GM10248 (cell line): ENCODE results near the gene KRTAP4-4.

Source experiments
- CTCF ChIA-PET: fragments of 300-600 bp; sonication (Branson Sonifier 250); formaldehyde crosslinking; extraction: SDS; loops from one replicate; lab custom pipeline; 2021; ENCODE audit warnings: antibody characterized with exemption; lab: Yijun Ruan, JAX
- POLR2A ChIA-PET: fragments of 350-650 bp; sonication (Branson Sonifier 250); formaldehyde crosslinking; extraction: SDS; loops from one replicate; lab custom pipeline; 2020; ENCODE audit warnings: antibody characterized with exemption; lab: Yijun Ruan, JAX
- DNase-seq: peaks from one replicate; pipeline ENCODE4 v3.0.0; 2012; ENCODE audit errors: extremely low spot score
- TF ChIP-seq, protein P1 (sequence below): IDR thresholded peaks from 2 replicates; pipeline ENCODE4 v1.5.1; 2012; ENCODE audit warnings: mild to moderate bottlenecking, low read depth; ENCODE audit errors: extremely low read depth, missing control alignments, control extremely low read depth

KRTAP4-4 gene

DNA sequence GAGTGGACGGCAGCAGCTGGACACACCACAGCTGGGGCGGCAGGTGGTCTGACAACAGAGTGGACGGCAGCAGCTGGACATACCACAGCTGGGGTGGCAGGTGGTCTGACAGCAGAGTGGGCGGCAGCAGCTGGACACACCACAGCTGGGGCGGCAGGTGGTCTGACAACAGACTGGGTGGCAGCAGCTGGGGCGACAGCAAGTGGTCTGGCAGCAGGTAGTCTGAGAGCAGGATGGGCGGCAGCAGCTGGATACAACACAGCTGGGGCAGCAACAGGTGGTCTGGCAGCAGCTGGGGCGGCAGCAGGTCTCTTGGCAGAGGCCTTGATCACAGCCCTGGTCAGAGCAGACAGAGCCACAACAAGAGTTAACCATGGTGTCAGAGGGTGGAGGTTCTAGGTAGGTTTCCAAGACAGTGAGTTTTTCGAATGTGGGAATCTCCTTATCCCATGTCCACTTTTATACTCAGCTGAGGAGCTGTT lies 24.0 kb upstream of the KRTAP4-4 start, which contains the start of gene KRTAP4-1:
Gene KRTAP4-1, minus strand, starts transcription at position 432 of the 482 bp plus-strand sequence. Its CDS starts 57 bp downstream, at position 375.
- TF ChIP-seq, protein P1, sequence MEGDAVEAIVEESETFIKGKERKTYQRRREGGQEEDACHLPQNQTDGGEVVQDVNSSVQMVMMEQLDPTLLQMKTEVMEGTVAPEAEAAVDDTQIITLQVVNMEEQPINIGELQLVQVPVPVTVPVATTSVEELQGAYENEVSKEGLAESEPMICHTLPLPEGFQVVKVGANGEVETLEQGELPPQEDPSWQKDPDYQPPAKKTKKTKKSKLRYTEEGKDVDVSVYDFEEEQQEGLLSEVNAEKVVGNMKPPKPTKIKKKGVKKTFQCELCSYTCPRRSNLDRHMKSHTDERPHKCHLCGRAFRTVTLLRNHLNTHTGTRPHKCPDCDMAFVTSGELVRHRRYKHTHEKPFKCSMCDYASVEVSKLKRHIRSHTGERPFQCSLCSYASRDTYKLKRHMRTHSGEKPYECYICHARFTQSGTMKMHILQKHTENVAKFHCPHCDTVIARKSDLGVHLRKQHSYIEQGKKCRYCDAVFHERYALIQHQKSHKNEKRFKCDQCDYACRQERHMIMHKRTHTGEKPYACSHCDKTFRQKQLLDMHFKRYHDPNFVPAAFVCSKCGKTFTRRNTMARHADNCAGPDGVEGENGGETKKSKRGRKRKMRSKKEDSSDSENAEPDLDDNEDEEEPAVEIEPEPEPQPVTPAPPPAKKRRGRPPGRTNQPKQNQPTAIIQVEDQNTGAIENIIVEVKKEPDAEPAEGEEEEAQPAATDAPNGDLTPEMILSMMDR: no peak
- no peak for DNase-seq
- ChIA-PET CTCF (no interaction called here), POLR2A (no interaction called here)

DNA sequence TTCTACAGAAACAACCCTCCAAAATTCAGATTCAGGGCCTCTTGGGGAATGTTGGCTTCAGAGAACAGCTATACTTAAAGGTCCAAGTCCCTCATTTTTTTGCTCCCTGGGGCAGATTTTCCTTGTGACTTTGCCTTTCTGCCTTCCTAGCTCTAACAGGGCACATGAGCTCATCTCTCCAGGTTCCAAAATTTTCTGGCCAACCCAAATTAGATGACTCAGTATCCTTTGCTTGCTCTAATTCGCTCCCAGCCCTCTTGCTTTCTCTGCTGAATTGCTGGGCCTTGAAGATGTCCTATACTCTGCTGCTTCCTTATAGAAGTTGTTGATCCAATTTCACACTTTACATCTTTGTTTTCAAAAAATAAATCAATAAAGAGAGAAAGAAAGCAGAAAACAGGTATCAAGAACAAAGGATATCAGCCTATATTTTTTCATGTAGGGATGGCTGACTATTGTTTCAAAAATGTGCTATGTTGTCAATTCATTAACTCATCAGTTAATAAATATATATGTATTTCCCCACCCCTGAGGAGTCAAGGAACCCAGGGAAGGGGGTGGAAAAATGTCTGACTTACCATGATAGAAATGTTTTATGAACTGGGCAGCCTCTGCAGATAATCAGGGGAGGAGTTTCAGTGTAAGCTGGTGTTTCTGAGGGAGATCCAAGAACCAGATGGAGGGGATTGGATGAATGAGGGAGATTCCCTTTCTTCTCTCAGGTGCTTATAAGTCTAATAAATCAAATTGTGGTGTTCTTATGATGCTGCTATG lies 18.5 kb upstream of the KRTAP4-4 start:
- TF ChIP-seq, protein P1: no peak
- ChIA-PET POLR2A (no interaction called here), CTCF (interaction anchor here (0.6 to 1.2 kb wide), 2 partner anchors 47 to 484 kb away, joined by 3 to 4 read pairs; no protein-coding TSS in a partner anchor)
- no peak for DNase-seq

DNA sequence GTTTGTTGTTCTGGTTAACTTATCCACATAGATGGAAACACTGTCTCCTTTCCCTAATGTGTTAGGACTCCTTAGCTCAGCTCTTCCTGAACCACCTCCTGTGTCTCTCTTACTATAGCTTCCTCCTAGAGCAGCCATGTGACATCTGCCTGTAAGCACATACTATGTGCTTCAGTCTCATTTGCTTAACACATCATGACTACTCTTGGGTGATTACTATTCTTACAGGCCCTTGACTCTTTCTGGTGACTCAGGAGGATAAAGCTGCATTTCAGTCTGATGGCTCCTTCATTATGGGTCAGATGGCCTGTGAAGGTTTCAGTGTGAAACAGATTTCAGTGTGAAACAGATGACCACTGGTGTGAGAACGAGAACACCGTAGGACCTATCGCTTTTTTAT lies 17.8 kb upstream of the KRTAP4-4 start:
- ChIA-PET CTCF (interaction anchor here (0.6 to 1.2 kb wide), 2 partner anchors 47 to 485 kb away, joined by 3 to 4 read pairs; no protein-coding TSS in a partner anchor), POLR2A (no interaction called here)
- no peak for DNase-seq
- TF ChIP-seq, protein P1: no peak

DNA sequence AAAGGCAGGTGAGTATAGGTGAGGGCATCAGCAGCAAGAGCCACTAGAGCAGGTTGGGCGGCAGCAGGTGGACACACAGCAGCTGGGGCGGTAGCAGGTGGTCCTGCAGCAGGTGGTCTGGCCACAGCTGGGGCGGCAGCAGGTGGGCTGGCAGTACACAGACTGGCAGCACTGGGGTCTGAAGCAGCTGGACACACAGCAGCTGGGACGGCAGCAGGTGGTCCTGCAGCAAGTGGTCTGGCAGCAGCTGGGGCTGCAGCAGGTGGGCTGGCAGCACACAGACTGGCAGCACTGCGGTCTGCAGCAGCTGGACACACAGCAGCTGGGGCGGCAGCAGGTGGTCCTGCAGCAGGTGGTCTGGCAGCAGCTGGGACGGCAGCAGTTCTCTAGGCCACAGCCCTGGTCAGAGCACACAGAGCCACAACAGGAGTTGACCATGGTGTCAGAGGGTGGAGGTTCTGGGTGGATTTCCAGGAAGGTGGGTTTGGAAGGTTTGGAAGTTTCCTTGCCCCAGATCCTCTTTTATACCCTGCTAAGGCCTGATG lies 17.3 kb upstream of the KRTAP4-4 start, which contains the start of gene KRTAP4-2:
Gene KRTAP4-2, minus strand, starts transcription at position 495 of the 545 bp plus-strand sequence. Its CDS starts 57 bp downstream, at position 438.
- ChIA-PET CTCF (interaction anchor here (1.2 kb wide), 1 partner anchor 46 kb away, joined by 4 read pairs; no protein-coding TSS in a partner anchor), POLR2A (no interaction called here)
- DNase-seq: no peak
- TF ChIP-seq, protein P1: no peak

DNA sequence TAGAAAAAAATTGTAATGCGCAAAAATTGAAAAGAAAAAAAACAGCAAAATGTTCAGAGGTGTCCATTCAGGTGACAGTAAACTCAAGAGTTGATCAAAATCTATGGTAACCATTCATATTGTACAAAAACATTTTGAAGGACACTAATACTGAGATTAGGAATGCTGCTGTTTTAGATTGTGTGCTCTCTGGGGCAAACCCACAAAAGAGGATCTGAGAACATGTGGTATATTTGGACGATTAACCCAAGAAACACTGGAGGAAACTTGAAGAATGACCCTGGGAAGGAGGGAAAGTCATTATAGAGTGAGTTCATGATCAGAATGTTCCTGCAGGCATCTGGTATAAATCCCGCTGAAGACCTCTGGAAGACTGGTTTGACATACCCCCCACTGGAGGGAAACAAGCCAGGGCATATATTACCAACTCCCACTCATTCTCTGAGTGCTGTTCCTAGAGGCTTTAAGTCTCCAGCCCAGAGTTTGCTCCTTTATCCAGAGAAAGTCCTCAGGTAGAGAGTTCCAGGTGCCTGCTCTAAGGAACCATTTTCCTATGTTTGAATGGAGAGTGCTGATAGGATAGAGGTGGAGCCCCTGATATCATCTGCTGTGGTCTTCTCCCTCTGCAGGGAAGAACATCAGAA lies 16.3 kb upstream of the KRTAP4-4 start:
- POLR2A ChIA-PET: no interaction called here
- TF ChIP-seq, protein P1: no peak
- DNase-seq: no peak
- CTCF ChIA-PET: no interaction called here

DNA sequence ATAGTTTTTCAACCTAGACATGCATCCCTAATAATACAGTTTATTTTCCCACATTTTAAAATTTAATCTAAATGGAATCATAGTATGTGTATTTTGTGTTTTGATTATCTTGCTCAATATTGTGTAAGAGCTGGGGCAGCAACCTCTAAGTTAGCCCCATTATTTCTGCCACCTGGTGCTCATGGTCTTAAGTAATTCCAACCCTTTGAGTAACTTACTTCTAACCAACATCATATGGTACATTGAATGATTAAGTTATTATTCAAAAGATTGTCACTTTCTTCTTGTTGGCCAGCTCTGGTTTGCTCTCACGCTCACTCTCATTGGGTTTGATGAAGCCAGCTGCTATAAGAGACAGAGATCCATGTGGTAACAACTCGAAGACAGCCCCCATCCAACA lies 11.3 kb upstream of the KRTAP4-4 start:
- POLR2A ChIA-PET: no interaction called here
- CTCF ChIA-PET: no interaction called here
- no peak for DNase-seq
- TF ChIP-seq, protein P1: no peak
